Hematopoietic multipotent progenitor cell treated with erythropoietin and hydrocortisone succinate and interleukin-3 and kit ligand, for 15 days (in vitro differentiated cells): ENCODE results near the gene WDR73.
A peak's percentile ranks its signal among the peaks of the same experiment; 100 is the strongest.
"Not testable (repeated sequence)": the region's sequence is repeated elsewhere in the genome, so short reads cannot be mapped to it uniquely, and the experiment has no call there.

Experiments used
- DNase-seq: peaks from one replicate; pipeline ENCODE4 v3.0.0-alpha.2; 2015; ENCODE audit warnings: low spot score

The WDR73 gene

DNA sequence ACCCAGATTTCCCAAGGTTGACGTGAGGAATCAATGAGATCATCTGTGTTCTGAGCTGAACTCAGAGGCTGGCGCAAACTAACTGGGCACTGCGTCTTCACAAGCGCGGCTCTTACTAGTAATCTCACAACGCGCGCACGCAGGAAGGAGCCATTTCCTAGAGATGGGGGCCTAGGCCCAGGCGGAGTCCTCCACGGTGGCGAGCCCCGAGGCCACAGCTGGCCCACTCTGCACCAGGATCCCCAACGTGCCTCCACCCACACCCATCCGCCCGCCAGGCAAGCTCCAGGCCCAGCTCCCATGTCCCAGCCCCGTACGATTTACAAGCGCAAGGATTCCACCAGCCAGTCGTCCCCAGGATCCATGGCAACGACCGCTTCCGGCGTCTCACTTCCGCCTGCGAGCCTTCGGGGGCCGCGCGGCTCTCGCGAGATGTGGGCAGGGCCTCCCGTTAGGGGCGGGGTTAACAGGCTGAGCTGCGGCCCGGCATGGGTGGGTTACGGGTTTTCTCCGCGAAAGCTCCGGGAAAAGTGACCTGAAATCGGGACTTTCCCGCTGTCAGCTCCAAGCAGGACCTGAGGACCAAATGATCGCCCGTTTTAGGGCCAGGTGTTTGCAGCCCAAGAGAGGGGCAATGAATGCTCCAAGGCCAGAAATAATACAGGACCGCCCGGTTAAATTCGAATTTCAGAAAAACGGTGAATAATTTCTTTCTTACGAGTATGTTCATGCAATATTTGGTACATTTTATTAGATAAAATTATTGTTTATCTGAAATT is at the start of gene WDR73:
WDR73 (minus strand) TSS at position 374 of the 779 bp plus-strand sequence; CDS start at position 365, 9 bp downstream.
- DNase-seq, result peak; percentile 96

DNA sequence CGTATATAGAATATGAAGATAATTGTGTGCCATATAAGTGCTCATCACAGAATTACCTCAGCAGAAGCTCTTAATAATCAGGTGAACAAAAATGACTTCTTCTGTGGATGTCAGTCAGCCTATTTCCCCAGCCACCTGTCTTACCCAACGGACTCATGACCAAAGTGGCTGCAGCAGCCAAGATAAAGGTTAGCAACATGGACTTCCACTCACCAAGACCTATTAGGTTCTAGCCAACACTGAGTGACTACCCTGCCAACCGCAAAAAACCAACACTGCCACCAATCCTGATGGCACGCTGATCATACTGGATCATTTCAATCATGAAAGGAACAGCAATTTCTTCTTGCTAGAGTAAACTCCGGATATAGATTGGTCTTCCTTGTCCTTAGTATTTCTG is 49.7 kb upstream of the WDR73 start:
- no peak for DNase-seq

DNA sequence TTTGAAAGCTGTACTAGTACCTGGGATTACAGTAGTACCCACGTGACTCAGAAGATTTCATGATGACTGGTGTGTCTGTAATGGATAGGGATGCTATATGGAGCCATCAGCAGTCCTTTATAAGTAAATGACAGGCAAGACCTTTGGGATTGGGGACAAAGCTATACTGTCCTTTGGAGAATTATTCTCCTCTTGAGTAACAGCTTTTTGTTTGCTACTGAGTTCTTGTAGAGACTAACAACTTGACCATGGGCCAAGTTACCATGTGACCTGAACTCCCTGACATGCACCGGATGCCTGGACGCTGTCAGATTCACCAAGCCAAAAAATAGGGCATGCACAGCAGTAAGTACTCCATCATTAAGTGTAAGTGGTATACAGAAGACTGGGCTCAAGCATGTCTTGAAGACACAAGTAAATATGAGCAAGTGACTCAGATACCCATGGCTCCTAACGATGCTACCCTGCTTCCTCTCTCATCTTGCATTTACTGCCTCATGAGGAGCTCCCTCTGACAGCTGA is 48.9 kb upstream of the WDR73 start:
- DNase-seq, result no peak

DNA sequence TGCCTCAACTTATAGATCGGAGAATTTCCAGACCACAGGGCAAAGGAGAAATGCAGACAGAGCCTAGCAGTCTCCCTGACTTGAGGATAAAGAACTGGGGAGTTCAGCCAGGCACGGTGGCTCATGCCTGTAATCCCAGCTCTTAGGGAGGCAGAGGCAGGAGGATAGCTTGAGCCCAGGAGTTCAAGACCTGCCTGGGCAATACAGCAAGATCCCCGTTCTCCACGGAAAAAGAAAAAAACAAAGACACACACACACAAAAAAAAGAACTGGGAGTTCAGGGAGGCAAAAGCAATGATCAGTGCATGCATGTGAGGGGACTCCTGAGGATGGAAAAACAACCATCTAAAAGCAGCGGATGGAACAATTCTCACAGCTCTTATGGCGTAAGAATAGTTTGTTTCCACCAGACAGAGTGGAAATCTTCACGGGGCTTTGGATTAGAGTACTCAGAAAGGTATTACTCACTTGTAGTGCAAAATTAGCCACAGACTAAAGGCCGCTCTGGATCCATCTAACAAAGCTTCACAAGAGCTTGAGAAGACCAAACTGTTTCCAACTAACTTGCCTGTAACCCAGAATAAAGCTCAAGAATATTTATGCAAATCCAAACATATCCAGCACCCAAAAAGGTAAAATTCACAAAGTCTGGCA is 45.6 kb upstream of the WDR73 start:
- DNase-seq, result no peak

DNA sequence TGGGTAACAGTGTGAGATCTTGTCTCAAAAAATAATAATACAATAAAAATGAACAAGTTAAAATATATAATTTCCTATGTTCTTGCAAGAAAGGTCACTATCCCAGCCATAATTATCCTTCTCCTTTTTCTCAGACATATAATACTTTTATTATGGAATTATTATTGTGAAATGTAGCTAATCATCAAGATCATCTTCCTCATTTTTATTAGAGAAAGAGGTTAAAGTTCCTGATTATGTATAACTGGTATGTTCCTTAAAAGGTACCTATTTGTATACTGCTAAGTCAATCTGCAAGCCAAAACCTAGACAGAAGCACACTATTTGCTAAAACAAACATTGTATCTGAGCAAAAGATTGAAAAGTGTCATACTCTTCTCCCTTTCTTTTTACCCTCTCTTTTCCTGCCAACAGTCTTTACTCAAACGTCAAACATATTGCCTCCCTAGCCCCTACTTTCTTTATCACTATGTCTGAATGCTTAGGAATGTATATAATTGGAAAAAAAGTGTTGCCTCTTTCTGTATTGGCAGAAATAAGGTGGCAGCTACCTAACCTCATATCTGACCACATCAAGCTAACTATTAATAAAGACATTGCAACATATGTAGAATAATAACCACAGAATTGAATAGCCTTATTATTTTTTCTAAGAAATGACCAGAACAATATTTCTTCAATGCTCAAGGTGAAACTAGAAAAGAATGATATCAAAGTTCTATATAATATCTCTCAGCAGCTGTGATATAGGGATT is 43.3 kb upstream of the WDR73 start:
- DNase-seq, result no peak

DNA sequence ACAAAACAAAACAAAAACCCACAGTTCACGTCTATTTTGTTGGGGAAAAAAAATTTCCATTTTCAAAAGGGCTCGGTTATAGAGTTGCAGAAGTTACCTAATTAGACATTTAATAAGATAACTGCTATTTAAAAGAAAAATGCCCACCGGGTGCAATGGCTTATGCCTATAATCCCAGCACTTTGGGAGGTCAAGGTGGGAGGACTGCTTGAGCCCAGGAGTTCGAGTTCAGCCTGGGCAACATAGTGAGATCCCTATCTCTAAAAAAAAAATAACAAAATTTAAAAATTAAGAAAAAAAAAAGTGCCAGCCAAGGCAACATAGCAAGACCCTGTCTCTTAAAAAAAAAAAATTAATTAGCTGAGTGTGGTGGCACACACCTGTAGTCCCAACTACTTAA is 42.7 kb upstream of the WDR73 start:
- no peak for DNase-seq

DNA sequence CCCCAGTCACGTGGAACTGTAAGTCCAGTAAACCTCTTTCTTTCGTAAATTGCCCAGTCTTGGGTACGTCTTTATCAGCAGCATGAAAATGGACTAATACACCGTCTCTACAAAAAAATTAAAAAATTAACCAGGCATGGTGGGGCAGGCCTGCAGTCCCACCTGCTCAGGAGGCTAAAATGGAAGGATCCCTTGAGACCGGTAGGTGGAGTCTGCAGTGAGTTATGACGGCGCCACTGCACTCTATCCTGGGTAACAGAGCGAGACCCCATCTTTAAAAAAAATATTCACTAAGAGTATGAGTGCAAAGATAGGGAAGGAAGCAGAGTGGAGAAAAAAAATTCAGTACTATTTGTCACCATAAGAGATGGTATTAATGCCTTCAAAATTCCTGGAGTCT is 36.3 kb upstream of the WDR73 start:
- DNase-seq, result no peak

DNA sequence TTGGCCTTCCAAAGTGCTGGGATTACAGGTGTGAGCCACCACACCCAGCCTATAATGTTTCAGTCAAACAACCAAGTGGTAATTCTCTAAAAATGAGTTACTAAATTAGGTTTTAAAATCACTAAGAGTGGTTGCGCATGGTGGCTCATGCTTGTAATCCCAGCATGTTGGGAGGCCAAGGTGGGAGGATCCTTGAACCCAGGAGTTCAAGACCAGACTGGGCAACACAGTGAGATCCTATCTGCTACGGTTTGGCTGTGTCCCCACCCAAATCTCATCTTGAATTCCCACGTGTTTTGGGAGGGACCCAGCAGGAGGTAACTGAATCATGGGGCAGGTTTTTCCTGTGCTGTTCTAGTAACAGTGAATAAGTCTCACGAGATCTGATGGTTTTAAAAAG is 35.8 kb upstream of the WDR73 start:
- DNase-seq, result no peak

DNA sequence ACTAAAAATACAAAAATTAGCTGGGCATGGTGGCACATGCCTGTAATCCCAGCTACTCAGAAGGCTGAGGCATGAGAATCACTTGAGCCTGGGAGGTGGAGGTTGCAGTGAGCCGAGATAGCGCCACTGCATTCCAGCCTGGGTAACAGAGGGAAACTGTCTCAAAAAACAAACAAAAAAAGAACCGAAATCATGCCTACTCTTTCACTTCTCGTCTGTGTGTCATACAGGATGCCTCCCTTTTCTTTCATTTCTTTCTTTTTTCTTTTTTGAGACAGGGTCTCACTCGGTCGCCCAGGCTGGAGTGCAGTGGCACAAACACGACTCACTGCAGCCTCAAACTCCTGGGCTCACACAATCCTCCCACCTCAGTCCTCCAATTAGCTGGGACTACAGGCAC is 32.4 kb upstream of the WDR73 start:
- DNase-seq, result not testable (repeated sequence)

DNA sequence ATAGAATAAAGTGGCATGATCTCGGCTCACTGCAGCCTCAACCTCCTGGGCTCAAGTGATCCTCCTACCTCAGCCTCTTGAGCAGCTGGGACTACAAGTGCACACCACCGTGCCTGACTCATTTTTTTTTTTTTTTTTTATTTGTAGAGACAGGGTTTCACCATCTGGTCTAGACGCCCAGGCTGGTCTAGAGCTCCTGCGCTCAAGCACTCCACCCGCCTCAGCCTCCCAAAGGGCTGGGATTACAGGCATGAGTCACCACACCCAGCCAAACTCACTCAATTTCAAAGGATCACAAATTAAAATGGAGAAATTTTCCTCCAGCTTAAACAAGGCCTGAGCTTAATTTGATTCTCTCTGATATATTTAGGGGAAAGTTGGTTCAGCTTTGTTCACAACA is 31.2 kb upstream of the WDR73 start:
- DNase-seq, result no peak

DNA sequence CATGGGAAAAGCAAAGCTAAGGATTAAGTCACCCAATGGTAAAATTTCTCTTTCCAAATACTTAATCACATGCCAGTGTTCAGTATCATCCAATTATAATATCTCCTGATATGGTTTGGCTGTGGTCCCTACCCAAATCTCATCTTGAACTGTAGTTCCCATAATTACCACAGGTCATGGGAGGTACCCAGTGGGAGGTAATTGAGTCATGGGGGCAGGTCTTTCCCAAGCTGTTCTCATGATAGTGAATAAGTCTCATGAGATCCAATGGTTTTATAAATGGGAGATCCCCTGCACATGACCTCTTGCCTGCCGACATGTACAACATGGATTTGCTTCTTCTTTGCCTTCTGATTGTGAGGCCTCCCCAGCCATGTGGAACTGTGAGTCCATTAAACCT is 30.0 kb upstream of the WDR73 start:
- no peak for DNase-seq

DNA sequence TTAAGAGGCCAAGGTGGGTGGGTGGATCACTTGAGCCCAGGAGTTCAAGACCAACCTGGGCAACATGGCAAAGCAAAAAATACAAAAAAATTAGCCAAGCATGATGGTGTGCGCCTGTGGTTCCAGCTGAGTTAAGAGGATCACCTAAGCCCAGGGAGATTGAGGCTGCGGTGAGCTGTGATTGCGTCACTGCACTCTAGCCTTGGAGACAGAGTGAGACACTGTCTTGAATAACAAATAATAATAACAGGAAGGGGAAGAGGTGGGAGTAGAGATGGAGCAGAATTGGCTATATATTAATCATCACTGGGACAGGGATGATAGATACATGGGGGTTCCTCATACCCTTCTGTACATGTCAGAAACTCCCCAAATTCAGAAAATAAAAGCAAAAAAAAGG is 27.7 kb upstream of the WDR73 start:
- DNase-seq, result no peak

DNA sequence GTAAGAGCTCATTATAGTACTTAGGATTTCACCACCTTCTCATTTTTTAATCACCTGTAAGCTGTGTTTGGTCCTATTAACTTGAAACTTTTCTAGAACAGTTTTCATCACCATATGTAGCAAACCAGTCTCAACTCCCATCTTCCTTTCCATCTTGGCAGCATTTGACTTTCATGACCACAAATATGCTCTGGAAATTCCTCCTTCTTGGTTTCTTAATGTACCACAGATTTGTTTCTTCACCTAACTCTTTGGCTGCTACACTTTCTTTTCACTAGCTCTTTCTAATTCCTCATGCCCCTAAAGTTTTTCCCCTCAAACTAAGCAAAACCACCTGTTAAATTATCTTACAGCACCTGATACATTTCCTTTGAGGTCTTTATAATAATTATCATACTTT is 17.1 kb upstream of the WDR73 start:
- DNase-seq, result no peak

DNA sequence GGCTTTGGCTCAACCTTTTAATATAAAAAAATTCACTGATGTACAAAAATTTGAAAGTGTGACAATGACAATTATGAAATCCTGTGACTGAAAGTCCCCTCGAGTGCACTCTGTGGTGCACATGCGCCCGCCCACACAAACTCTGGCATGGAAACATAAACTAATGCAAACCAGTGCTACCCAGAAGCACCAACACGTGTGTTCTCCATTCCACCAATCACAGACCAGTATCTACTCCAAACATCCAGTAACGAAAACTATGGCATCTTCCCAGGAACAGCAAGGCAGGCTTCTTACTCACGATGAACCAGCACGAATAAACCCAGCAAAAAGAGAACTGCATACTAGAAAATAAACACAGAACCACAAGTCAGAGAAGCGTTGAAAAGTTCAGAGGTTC is 15.6 kb upstream of the WDR73 start:
- DNase-seq, result no peak

DNA sequence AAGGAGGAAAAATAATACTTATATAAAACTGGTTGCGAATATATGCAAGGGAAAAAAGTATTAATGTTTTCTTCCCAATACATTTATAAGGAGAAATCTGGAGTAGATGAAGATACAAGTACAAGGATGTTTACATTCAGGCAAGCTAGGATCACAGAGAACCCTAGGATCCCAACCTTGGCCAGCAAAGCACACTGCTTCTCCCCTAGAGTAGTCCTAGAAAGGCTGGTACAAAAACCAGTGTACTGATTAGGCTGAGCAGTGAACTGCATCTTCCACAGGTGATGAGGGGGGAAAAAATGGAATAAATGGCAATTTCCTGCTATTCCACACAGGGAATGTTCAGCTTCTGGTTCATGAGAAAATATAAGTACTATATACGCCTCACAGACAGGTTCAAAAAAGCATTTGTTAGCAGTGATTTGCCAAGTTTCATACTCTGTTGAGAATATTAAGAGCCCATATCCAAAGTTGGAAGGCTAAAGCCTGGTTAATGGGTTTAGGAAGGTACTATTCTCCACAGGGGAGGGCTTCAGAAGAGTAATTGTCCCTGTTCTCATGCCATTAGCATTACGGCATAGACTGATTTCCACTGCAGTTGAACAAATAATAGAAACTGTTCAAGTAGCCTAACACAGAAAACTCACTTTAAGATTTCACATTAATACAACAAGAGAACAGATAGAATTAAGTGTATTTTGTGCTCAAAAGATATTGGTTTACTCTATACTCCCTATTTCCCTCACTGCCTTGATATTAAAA is 14.3 kb upstream of the WDR73 start:
- no peak for DNase-seq

DNA sequence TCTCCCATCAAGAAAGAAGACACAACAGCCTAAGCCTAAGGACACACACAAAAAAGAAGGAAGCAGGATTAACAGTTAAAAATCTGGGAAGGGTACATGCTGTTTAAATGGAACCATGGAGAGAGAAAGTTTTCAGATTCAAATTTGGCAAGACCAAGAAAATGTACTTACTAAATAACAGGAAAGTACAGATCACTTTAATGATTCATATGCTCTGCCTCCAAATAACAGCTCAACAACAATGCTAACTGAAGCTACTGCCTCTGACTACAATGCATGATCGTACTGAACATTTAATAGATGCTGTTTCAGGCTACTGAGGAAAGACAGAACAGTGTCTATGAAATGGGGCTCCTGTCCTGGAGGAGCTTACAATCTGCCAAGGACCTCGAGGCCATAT is 12.3 kb upstream of the WDR73 start:
- DNase-seq, result no peak

DNA sequence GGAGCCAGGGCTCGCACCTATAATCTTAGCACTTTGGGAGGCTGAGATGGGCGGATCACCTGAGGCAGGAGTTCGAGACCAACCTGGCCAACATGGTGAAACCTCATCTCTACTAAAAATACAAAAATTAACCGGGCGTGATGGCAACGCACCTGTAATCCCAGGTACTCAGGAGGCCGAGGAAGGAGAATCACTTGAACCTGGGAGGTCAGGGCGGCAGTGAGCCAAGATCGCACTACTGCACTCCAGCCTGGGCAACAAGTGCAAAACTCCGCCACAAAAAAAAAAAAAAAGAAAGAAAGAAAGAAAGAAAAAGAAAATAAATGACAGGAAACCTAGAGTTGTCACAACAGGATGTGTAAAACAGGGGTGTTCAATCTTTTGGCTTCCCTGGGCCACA is 6.9 kb upstream of the WDR73 start:
- no peak for DNase-seq

DNA sequence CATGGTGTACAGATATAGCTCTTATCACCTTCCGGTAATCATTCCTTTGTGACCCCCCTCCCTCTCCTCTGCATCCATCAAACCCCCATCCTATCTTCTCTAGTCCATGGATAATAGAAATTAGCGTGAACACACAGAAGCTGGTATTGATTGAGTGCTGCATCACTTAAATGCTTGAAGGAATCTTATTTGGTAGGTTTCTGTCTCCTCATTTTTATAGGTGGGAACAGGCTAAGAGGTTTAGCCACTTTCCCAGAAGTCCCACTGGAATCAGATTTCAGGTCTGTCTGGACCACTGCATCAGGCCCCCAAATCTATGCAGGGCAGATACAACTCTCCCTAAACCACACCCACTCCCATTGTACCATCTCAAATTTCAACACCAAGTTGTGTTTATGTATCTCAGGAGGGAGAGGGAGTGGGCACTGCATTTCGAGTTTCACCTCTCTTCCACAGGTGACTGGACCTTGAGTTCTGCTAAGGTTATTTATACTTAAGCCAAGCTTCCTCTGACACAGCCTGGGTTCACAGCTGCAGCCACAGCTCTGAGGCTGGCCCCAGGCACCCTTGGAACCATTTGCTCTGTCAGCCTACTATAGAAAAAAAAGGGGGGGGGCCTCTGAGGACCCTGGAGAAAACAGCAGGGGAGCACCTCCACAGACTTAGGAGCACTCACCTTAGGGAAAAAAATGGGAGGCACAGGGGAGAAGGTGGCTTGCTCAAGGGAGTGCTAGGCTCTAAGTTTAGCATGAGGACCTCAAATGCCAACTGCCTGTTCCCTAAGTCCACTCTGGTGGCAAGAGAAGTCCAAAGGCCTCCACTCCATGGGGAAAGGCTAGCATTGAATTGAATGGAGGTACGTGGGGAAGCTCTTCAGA is 6.1 kb upstream of the WDR73 start:
- DNase-seq, result no peak

DNA sequence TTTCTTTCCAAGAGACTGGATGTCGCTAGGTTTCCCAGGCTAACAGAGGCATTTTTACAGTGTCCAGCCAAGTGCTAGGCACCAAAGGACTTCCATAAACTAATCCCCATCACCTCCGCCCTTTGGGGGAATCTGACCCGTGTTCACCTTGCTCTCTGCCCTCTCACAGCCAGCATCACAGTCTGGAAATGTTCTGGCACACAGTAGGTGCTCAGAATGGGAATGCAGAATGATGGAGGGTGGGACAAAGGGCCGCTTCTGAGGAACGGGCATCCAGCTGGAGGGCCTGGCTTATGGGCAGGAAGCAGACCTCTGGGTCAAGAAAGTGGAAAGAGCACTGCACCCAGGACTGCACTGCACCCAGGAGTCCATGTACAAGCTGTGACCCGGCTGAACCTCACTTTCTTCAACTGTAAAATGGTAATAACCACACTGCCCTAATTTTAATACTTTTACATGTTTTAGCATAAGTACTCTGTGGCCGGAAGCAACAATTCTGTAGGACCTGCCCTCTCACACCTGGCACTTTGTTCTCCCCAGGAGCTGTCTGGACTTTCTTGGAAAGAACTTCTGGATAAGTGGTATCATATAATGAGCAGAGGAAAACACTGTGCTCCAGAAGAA is 4.8 kb upstream of the WDR73 start:
- no peak for DNase-seq

DNA sequence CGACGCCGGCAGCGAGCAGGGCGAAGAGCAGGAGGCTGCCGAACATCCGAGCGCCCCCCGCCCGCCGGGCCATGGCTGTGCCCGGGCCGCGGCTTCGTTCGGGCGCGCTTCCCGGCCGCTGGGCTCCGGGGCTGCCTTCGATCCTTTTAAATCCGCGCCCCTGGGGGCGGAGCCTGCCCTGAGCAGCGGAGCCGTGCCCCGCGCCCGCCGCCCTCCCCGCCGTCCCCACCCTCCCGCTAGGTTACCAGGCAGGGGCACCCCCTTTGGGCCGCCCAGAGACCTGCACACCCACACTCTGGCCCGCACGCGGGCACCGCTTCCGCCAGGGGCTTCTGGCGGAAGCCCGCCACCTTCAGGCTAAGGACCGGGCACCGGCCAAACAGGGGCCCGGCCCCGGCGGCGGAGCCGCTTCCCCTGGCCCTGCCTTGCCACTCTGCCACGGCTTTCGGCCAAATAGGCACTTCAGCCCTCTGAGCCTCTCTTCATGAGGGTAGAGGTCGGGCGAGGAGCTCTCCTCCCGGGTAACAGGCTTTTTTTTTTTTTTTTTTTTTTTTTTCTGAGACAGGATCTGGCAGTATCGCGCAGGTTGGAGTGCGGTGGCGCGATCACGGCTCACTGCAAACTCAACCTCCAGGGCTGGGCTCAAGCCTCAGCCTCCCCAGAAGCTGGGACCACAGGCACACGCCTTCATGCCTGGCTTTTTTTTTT is 4.2 kb upstream of the WDR73 start, which contains the start of gene NMB:
NMB (minus strand) TSS at position 120 of the 708 bp plus-strand sequence; CDS start at position 73, 47 bp downstream.
- peak; percentile 71 for DNase-seq
